Stimulated activated CD8-positive, alpha-beta memory T cell treated with anti-CD3 and anti-CD28 coated beads, Interleukin-7, amount 100 ng/mL, for 4 hours (primary cell): ENCODE measurements around the gene ADAMTS16.
"Not testable (repeated sequence)": the region's sequence is repeated elsewhere in the genome, so short reads cannot be mapped to it uniquely, and the experiment has no call there.

ENCODE experiments used
- DNase-seq, 2 donors: peaks; one replicate each; pipeline ENCODE4 v3.0.0-alpha.2; 2020; ENCODE audit warnings: low read depth in 2 of 2

The ADAMTS16 gene, protein sequence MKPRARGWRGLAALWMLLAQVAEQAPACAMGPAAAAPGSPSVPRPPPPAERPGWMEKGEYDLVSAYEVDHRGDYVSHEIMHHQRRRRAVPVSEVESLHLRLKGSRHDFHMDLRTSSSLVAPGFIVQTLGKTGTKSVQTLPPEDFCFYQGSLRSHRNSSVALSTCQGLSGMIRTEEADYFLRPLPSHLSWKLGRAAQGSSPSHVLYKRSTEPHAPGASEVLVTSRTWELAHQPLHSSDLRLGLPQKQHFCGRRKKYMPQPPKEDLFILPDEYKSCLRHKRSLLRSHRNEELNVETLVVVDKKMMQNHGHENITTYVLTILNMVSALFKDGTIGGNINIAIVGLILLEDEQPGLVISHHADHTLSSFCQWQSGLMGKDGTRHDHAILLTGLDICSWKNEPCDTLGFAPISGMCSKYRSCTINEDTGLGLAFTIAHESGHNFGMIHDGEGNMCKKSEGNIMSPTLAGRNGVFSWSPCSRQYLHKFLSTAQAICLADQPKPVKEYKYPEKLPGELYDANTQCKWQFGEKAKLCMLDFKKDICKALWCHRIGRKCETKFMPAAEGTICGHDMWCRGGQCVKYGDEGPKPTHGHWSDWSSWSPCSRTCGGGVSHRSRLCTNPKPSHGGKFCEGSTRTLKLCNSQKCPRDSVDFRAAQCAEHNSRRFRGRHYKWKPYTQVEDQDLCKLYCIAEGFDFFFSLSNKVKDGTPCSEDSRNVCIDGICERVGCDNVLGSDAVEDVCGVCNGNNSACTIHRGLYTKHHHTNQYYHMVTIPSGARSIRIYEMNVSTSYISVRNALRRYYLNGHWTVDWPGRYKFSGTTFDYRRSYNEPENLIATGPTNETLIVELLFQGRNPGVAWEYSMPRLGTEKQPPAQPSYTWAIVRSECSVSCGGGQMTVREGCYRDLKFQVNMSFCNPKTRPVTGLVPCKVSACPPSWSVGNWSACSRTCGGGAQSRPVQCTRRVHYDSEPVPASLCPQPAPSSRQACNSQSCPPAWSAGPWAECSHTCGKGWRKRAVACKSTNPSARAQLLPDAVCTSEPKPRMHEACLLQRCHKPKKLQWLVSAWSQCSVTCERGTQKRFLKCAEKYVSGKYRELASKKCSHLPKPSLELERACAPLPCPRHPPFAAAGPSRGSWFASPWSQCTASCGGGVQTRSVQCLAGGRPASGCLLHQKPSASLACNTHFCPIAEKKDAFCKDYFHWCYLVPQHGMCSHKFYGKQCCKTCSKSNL

GRCh38 chr5:5139777-5140478 is at the start of gene ADAMTS16:
Gene ADAMTS16 (plus strand): TSS chr5:5140330. CDS start chr5:5140468, 138 bp downstream.
- no peak for DNase-seq

GRCh38 chr5:5092149-5092548 is 48.0 kb upstream of the ADAMTS16 start:
- no peak for DNase-seq

- no peak for DNase-seq
These were observed 39.5 kb upstream of the ADAMTS16 start for GRCh38 chr5:5100635-5101034.

DNA sequence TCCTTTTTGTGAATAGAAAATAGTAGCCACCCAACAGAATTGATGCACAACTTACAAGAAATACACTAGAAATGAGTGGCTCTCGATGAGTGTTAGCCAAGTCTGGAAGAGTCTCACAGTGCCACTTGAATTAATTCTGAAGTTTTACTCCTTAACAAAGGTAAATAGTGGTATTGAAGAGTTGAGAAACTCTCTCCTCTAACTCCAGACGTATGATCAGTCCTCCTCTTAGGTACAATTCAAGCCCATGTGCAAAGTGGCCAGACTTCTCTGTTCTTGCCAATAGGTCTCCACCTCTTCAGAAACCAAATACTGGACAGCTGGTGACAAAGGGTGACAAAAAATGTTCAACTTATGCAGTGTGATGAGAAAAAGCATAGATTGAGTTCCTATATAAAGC is 38.5 kb upstream of the ADAMTS16 start:
- DNase-seq, result no peak

- no peak for DNase-seq
These were observed 36.9 kb upstream of the ADAMTS16 start for GRCh38 chr5:5103245-5103644.

DNA sequence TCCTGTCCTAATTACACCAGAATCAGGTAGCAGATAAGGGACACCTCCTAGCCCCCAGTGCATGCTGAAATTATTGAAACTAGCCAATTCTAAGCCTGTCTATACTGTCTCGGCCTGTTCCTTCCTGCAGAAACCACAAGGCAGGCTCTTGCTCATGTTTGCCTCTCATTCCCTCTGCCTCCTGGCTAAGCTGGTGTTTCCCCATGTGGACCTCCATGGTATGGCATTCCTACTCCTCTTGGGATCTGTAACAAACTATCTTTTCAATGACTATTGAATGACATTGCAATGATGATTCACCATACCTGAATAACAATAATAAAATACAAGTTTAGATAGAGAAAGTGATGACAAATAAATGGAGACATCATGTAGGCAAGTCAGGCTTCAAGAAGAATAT is 35.6 kb upstream of the ADAMTS16 start:
- DNase-seq, result no peak

- no peak for DNase-seq
These were observed 34.6 kb upstream of the ADAMTS16 start for GRCh38 chr5:5105531-5105930.

- no peak for DNase-seq
These were observed 23.2 kb upstream of the ADAMTS16 start for GRCh38 chr5:5116956-5117355.

- DNase-seq, result no peak
These were observed 17.4 kb upstream of the ADAMTS16 start for GRCh38 chr5:5122776-5123175.

- DNase-seq, result no peak
These were observed 15.9 kb upstream of the ADAMTS16 start for GRCh38 chr5:5124231-5124630.

DNA sequence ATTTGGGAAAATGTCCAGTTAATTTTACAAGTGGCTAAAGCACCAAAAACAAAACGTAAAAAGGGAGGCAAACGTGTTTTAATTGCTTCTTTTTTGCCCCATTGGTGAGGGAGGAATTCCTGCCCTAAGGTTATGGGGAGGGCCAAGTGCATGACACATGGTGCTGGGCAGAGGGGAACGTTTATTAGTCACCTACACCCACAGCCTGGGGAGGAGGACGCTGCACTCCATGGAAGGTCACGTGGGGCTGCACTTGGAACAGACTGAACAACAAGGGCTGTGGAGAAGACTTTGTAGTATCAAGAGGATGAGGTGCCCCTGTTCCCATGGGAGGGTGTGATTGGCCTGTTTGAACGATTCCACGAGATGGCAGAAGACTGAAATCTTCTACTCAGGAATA is 13.7 kb upstream of the ADAMTS16 start:
- DNase-seq, result no peak

GRCh38 chr5:5128766-5129165 is 11.4 kb upstream of the ADAMTS16 start:
- DNase-seq, result no peak

- no peak for DNase-seq
These were observed 7.9 kb upstream of the ADAMTS16 start for GRCh38 chr5:5132234-5132633.

- no peak for DNase-seq
These were observed 7.3 kb upstream of the ADAMTS16 start for GRCh38 chr5:5132693-5133295.

DNA sequence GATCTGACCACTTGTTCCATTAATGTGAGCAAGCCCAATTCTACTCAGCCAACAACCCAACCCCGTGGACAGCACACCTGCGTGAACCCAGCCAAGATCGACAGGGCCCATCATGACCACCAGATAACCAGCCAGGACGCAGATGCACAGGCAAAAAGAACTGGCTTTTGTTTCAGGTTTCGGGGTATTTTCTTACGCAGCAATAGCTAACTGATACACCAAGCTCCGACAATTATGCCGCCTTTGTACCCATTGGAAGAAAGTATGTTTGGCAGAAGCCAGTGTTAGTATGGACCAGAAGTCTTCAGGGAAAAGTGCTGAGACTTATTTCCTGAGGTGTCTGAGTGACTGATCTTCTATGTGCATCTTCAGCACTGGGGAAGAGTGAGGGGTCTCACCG is 6.0 kb upstream of the ADAMTS16 start:
- no peak for DNase-seq

DNA sequence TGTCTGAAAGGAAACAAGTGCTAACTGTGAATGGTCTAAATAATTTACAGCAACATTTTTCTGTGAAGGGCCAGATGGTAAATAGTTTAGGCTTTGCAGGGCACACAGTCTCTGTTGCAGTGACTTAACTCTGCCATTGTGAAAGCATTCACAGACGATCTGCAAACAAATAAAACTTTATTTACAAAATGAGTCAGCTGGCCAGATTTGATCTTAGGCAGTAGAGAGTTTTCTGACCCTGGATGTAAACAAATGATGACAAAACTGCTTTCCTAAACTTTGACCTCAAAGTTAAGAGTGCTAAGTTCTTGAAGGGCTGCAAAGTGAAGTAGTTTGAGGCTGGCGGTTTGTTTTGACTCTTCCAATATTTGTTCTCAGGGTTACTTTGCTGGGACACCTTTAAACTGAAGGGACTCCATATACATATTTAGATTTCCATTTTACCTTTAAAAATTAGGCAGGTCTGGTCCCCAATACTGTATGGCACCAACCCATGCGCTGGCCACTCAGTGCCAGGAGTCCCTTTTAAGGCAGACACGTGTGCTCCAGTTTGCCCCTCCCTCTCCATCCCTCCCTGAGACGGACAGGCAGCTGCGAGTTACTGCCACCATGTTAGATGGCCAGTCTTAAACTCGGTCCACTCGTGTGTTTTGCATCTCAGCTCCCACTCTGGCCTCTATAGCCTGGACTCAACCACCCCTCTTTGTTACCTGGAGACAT is 4.0 kb upstream of the ADAMTS16 start:
- DNase-seq, result no peak

DNA sequence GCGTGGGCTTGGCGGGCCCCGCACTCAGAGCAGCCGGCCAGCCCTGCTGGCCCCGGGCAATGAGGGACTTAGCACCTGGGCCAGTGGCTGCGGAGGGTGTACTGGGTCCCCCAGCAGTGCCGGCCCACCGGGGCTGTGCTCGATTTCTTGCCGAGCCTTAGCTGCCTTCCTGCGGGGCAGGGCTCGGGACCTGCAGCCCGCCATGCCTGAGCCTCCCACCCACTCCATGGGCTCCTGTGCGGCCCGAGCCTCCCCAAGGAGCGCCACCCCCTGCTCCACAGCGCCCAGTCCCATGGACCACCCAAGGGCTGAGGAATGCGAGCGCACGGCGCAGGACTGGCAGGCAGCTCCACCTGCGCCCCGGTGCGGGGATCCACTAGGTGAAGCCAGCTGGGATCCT is 2.3 kb upstream of the ADAMTS16 start:
- not testable (repeated sequence) for DNase-seq

- no peak for DNase-seq
These were observed 774 bp upstream of the ADAMTS16 start for GRCh38 chr5:5139336-5139776.

DNA sequence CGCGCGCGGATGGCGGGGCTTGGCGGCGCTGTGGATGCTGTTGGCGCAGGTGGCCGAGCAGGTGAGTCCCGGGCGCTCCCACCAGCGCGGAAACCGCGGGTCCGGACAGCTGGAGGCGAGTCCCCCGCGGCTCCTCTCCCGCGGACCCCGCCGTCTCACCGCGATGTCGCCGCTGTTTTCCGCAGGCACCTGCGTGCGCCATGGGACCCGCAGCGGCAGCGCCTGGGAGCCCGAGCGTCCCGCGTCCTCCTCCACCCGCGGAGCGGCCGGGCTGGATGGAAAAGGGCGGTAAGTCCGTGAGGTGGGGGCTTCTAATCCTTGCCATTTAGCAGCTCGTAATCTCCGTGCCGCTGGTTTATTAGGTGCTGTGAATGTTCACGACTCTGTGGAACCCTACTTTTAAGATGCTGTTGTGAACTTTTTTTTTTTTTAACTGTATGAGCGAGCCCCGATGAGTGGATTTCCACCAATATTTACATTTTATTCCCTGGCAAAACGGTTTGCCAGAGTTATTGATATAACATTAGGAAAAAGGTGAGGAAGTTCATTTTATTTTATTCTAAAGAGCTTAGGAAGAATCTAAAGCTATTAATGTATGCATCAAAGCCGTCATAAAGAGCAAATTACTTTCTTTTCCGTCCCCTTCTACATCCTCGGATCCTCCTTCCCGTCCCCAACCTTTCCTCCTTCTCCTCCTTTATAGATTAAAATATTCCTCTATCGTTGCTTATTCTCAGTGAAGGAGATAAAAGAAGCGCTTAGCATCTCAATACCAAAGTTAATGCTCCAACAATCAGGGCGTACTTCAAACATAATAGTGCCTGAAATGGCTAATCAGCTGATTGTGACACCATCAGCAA is 579 bp downstream of the ADAMTS16 start:
- no peak for DNase-seq

- DNase-seq, result no peak
These were observed 1.1 kb downstream of the ADAMTS16 start for GRCh38 chr5:5141339-5141599.
